GM12878 (cell line): ENCODE results near the gene CARF. TPM values are rescaled to one million over a fixed set of nuclear protein-coding genes. Genes with fewer than 3 reads are reported as not detected.

ENCODE experiments used
- ATAC-seq: fragments of 200-7000 bp; cut with Tn5 transposase; 3 replicates; pipeline ENCODE4 v1.9.1; 2020; ENCODE audit warnings: mild to moderate bottlenecking, moderate library complexity
- BruUV-seq: library from RNA; stranded (reverse); fragments of 400-500 nt; replicated peaks from 2 replicates; lab custom pipeline; 2021; lab: Mats Ljungman, UMichigan
- CTCF ChIA-PET: fragments of 300-600 bp; sonication (Branson Sonifier 250); formaldehyde crosslinking; extraction: SDS; loops from one replicate; lab custom pipeline; 2021; ENCODE audit warnings: inconsistent platforms; lab: Yijun Ruan, JAX
- POLR2A ChIA-PET: fragments of 350-600 bp; formaldehyde crosslinking; extraction: SDS; loops from one replicate; lab custom pipeline; 2021; ENCODE audit warnings: inconsistent platforms; lab: Charles Lee
- RAD21 ChIA-PET: fragments of 300-600 bp; sonication (Branson Sonifier 250); formaldehyde crosslinking; loops from one replicate; lab custom pipeline; 2023; ENCODE audit warnings: antibody characterized with exemption; ENCODE audit not compliant: unreplicated experiment; lab: Charles Lee
- SMC1A ChIA-PET: fragments of 300-600 bp; sonication (Branson Sonifier 250); formaldehyde crosslinking; loops from one replicate; lab custom pipeline; 2023; ENCODE audit not compliant: unreplicated experiment, uncharacterized antibody; lab: Charles Lee
- DNase-seq: peaks from one replicate; pipeline ENCODE4 v3.0.0-alpha.2; 2011; ENCODE audit warnings: low read depth, low spot score
- FAIRE-seq: peaks from 3 replicates; lab custom pipeline; 2011; peaks lifted over from hg19 to GRCh38; lab: Jason Lieb, UNC
- H2AFZ ChIP-seq: 2 replicates; pipeline ENCODE4 v1.6.0; 2011; ENCODE audit warnings: low read depth, low read length, control low read depth; ENCODE audit not compliant: control insufficient read depth
- H3K27ac ChIP-seq: 2 replicates; pipeline ENCODE4 v1.5.1; 2011; ENCODE audit warnings: control low read depth; ENCODE audit not compliant: control insufficient read depth, insufficient read depth
- H3K27me3 ChIP-seq, 2 experiments: replicated peaks in 1 of 2; 2 replicates each; pipeline versions ENCODE4 v1.6.0 to v1.6.1; 2011; ENCODE audit warnings: low read length in 1 of 2; ENCODE audit not compliant: control insufficient read depth in 2 of 2, insufficient read depth in 2 of 2
- H3K36me3 ChIP-seq, 2 experiments: 2 replicates each; pipeline ENCODE4 v1.5.1; 2011; ENCODE audit warnings: low read length in 1 of 2; ENCODE audit not compliant: control insufficient read depth in 2 of 2, insufficient read depth in 2 of 2
- H3K4me1 ChIP-seq: 2 replicates; pipeline ENCODE4 v1.6.1; 2011; ENCODE audit warnings: mild to moderate bottlenecking, low read length, moderate library complexity, mixed read lengths; ENCODE audit not compliant: control insufficient read depth, insufficient read depth
- H3K4me2 ChIP-seq: 2 replicates; pipeline ENCODE4 v1.6.0; 2011; ENCODE audit warnings: control low read depth; ENCODE audit not compliant: control insufficient read depth, insufficient read depth
- H3K4me3 ChIP-seq: fragments of 200-600 bp; sonication (generic); 2 replicates; pipeline ENCODE4 v1.5.1; 2016
- H3K79me2 ChIP-seq: 2 replicates; pipeline ENCODE4 v1.6.0; 2011; ENCODE audit warnings: low read length; ENCODE audit not compliant: control insufficient read depth, insufficient read depth
- H3K9ac ChIP-seq: 2 replicates; pipeline ENCODE4 v1.8.0; 2011; ENCODE audit warnings: low read length, control low read depth, mixed read lengths; ENCODE audit not compliant: control insufficient read depth, insufficient read depth
- H3K9me3 ChIP-seq: replicated peaks from 3 replicates; pipeline ENCODE4 v1.5.1; 2011; ENCODE audit warnings: mild to moderate bottlenecking, low read length; ENCODE audit not compliant: control insufficient read depth, insufficient read depth
- H4K20me1 ChIP-seq: 2 replicates; pipeline ENCODE4 v1.6.0; 2011; ENCODE audit not compliant: control insufficient read depth, insufficient read depth
- BRCA1 ChIP-seq: IDR thresholded peaks from 2 replicates; pipeline ENCODE4 v1.6.1; 2011; ENCODE audit warnings: low read depth, low read length, improper control_type of control experiment
- CEBPB ChIP-seq, 2 experiments: fragments of 150-350 bp in 1 of 2; IDR thresholded peaks; 2 replicates each; pipeline ENCODE4 v1.6.1; 2012 to 2014; ENCODE audit warnings: low read depth in 2 of 2, low read length in 2 of 2, borderline replicate concordance in 1 of 2, inconsistent platforms in 1 of 2
- CREB1 ChIP-seq: IDR thresholded peaks from 2 replicates; pipeline ENCODE4 v1.6.1; 2012; ENCODE audit warnings: low read depth, mild to moderate bottlenecking, inconsistent platforms
- HDGF ChIP-seq: fragments of 450-650 bp; IDR thresholded peaks from 2 replicates; pipeline ENCODE4 v1.6.1; 2016; ENCODE audit warnings: antibody characterized with exemption
- RAD21 ChIP-seq: IDR thresholded peaks from 2 replicates; pipeline ENCODE4 v1.6.1; 2011; ENCODE audit warnings: mild to moderate bottlenecking, low read depth, low read length, moderate library complexity; ENCODE audit not compliant: insufficient read depth
- RB1 ChIP-seq: fragments of 450-650 bp; formaldehyde crosslinking; IDR thresholded peaks from 2 replicates; pipeline ENCODE4 v1.6.1; 2017; ENCODE audit warnings: mild to moderate bottlenecking, borderline replicate concordance
- RBBP5 ChIP-seq: fragments of 200-600 bp; sonication (generic); conservative IDR thresholded peaks from 2 replicates; pipeline ENCODE4 v1.6.1; 2016
- RELA ChIP-seq: fragments of 450-650 bp; IDR thresholded peaks from 2 replicates; pipeline ENCODE4 v1.8.0; 2014; ENCODE audit warnings: borderline replicate concordance; ENCODE audit not compliant: partially characterized antibody
- SUPT20H ChIP-seq: IDR thresholded peaks from 2 replicates; pipeline ENCODE4 v1.6.1; 2011; ENCODE audit warnings: low read depth, mild to moderate bottlenecking, low read length, moderate library complexity, borderline replicate concordance; ENCODE audit not compliant: control insufficient read depth
- SUZ12 ChIP-seq: fragments of 200-600 bp; sonication (generic); IDR thresholded peaks from one replicate; pipeline ENCODE4 v1.6.1; 2018; ENCODE audit warnings: antibody characterized with exemption, mild to moderate bottlenecking; ENCODE audit not compliant: unreplicated experiment
- TAF1 ChIP-seq: IDR thresholded peaks from 2 replicates; pipeline ENCODE4 v1.6.1; 2011; ENCODE audit warnings: mild to moderate bottlenecking, low read depth, low read length, borderline replicate concordance
- ZZZ3 ChIP-seq: IDR thresholded peaks from 2 replicates; pipeline ENCODE4 v1.6.1; 2011; ENCODE audit warnings: low read depth; ENCODE audit not compliant: control insufficient read depth, insufficient read length
- WGBS: methylation state at CpG from one replicate; pipeline ENCODE4 v1.1.6; 2016; ENCODE audit warnings: low lambda C conversion rate; ENCODE audit not compliant: insufficient replicate concordance, insufficient coverage; ENCODE audit errors: missing lambda C conversion rate; 5-methylcytosine and 5-hydroxymethylcytosine counted together
- in situ Hi-C: fragments of 300-500 bp; cut with MboI; formaldehyde crosslinking; loops from 9 replicates; pipeline ENCODE4 v1.14.3; 2018; ENCODE audit warnings: mixed read lengths
- intact Hi-C: fragments of 100-400 bp; cut with micrococcal nuclease; formaldehyde crosslinking; loops from one replicate; pipeline ENCODE4 v1.14.2; 2022; ENCODE audit not compliant: unreplicated experiment
- polyA plus RNA-seq, 11 experiments: library from polyadenylated mRNA; depleted of rRNA in 4 of 11; unstranded in 6 of 11; stranded (reverse) in 5 of 11; fragments of >200 nt; fragmentation: Nextera tagmentation in 4 of 11; fragmentation: Illumina TruSeq in 1 of 11; extraction: Ambion mirVana in 4 of 11; extraction: Trizol in 1 of 11; gene quantifications; 1 replicate in 1 of 11; 2 replicates in 10 of 11; pipeline versions ENCODE4 v1.2.1 to v1.2.3, GENCODE V29; 2011 to 2016; ENCODE audit warnings: inconsistent platforms in 2 of 11, missing spikeins in 2 of 11, low read depth in 1 of 11
- total RNA-seq, 4 experiments: library from RNA; depleted of rRNA in 3 of 4; stranded (reverse); fragments of >200 nt in 3 of 4; fragmentation: Illumina TruSeq in 1 of 4; extraction: Trizol in 1 of 4; gene quantifications; 2 replicates each; pipeline versions ENCODE4 v1.2.1 to v1.2.3, GENCODE V29; 2013 to 2021

The CARF gene
- total and polyA plus RNA-seq, 10 of the 15 experiments (the other 5 are each of a cell fraction or from before 2014, with no cell fraction given): 1.8 to 11.5 (median 6.9) TPM

- ChIA-PET RAD21 (no interaction called here), POLR2A (no interaction called here), CTCF (no interaction called here), SMC1A (no interaction called here)
- no peaks in the 10 kb centered on the region for H3K4me1 ChIP-seq
- H3K36me3 ChIP-seq: no peaks in the 10 kb centered on the region; a peak in 1 of 4 replicates
- H3K9me3 ChIP-seq: 0 out of 3 replicates have a peak, but pooled peaks cover 2% of the 10 kb centered on the region
- H3K27me3 ChIP-seq: no peaks in the 10 kb centered on the region
- intact Hi-C loops (no loop called here), in situ Hi-C loops (no loop called here)
- no peak for FAIRE-seq
- no TSS peak for BruUV-seq
- H3K79me2 ChIP-seq: no peaks in the 10 kb centered on the region
- no peak for TF ChIP-seq TAF1
- no peak for TF ChIP-seq RAD21
- no peak for TF ChIP-seq ZZZ3
- no peak for TF ChIP-seq SUZ12
- no peak for TF ChIP-seq RBBP5
- no peak for TF ChIP-seq CEBPB (IDR thresholded peaks at IDR 0.05; ENCODE audit: borderline replicate concordance in 1 of 2, low read depth in 2 of 2, low read length in 2 of 2)
- TF ChIP-seq RB1: no peak
- TF ChIP-seq SUPT20H: no peak
- TF ChIP-seq RELA: no peak
- TF ChIP-seq BRCA1: no peak
- no peak for TF ChIP-seq HDGF
- no peak for TF ChIP-seq CREB1
- H2AFZ ChIP-seq: no peak overlapping the region
- no peak for ATAC-seq
- H4K20me1 ChIP-seq: no peaks in the 10 kb centered on the region
- no peak overlapping the region for H3K4me3 ChIP-seq
- WGBS: 97% methylated on average over 3 of the region's 3 CpGs
- no peak overlapping the region for H3K9ac ChIP-seq
- no peak overlapping the region for H3K4me2 ChIP-seq
- DNase-seq: no peak
- H3K27ac ChIP-seq: no peak overlapping the region
These were observed 32.7 kb downstream of the CARF start for GRCh38 chr2:202944816-202945215.
